K562 (cell line): ENCODE data around the gene AMFR. TPM values are rescaled to one million over a fixed set of nuclear protein-coding genes. Genes with fewer than 3 reads are reported as not detected.

ENCODE experiments used
- ATAC-seq: fragments of 200-7000 bp; cut with Tn5 transposase; 3 replicates; pipeline ENCODE4 v1.9.1; 2020; ENCODE audit warnings: moderate library complexity
- BruUV-seq: library from RNA; stranded (reverse); fragments of 400-500 nt; replicated peaks from 2 replicates; lab custom pipeline; 2021; lab: Mats Ljungman, UMichigan
- CTCF ChIA-PET: fragments of 300-600 bp; formaldehyde crosslinking; extraction: SDS; loops from one replicate; lab custom pipeline; 2021; ENCODE audit warnings: low intra/inter-chr PET ratio; lab: Yijun Ruan, JAX
- POLR2A ChIA-PET: fragments of 300-600, 350-650 bp; sonication (Branson Sonifier 250); formaldehyde crosslinking; extraction: SDS; loops from one replicate; lab custom pipeline; 2021; ENCODE audit warnings: antibody characterized with exemption, inconsistent platforms; lab: Yijun Ruan, JAX
- DNase-seq, 4 experiments: peaks; one replicate each; pipeline versions ENCODE4 v3.0.0 to v3.0.0-alpha.2; 2011 to 2018; ENCODE audit warnings: low spot score in 3 of 4, mixed read lengths in 3 of 4; ENCODE audit errors: extremely low read depth in 1 of 4
- FAIRE-seq: peaks from 2 replicates; lab custom pipeline; 2011; peaks lifted over from hg19 to GRCh38; lab: Jason Lieb, UNC
- H2AFZ ChIP-seq: 2 replicates; pipeline ENCODE4 v1.6.0; 2011; ENCODE audit warnings: low read depth, low read length, control low read depth, inconsistent platforms
- H3K27ac ChIP-seq: fragments of 200-600 bp; 3 replicates; pipeline ENCODE4 v1.8.0; 2011; ENCODE audit warnings: low read depth, mild to moderate bottlenecking, control low read depth, inconsistent platforms, low read length, moderate library complexity, mixed read lengths; ENCODE audit errors: extremely low read depth
- H3K27me3 ChIP-seq, 2 experiments: fragments of 300-600 bp in 1 of 2; 2 replicates in 1 of 2; 3 replicates in 1 of 2; pipeline versions ENCODE4 v1.6.0 to v1.8.0; 2011; ENCODE audit warnings: inconsistent platforms in 2 of 2, low read length in 2 of 2, mild to moderate bottlenecking in 1 of 2, mixed read lengths in 1 of 2, moderate library complexity in 1 of 2; ENCODE audit not compliant: control insufficient read depth in 2 of 2, insufficient read depth in 2 of 2
- H3K36me3 ChIP-seq: fragments of 300-600 bp; 3 replicates; pipeline ENCODE4 v1.8.0; 2011; ENCODE audit warnings: mild to moderate bottlenecking, low read length, inconsistent platforms; ENCODE audit not compliant: control insufficient read depth, insufficient read depth
- H3K4me1 ChIP-seq, 2 experiments: fragments of 200-600 bp in 1 of 2; replicated peaks in 1 of 2; 2 replicates in 1 of 2; 3 replicates in 1 of 2; pipeline versions ENCODE4 v1.5.1 to v1.8.0; 2011; ENCODE audit warnings: inconsistent platforms in 2 of 2, low read length in 2 of 2, mild to moderate bottlenecking in 1 of 2, mixed read lengths in 1 of 2, moderate library complexity in 1 of 2; ENCODE audit not compliant: control insufficient read depth in 2 of 2, insufficient read depth in 2 of 2
- H3K4me2 ChIP-seq: 2 replicates; pipeline ENCODE4 v1.6.1; 2011; ENCODE audit warnings: low read length, control low read depth, inconsistent platforms, mixed read lengths; ENCODE audit not compliant: insufficient read depth
- H3K4me3 ChIP-seq: fragments of 200-600 bp; sonication (generic), shearing (Covaris generic); 2 replicates; pipeline ENCODE4 v1.5.1; 2016; ENCODE audit warnings: control low read depth, inconsistent platforms
- H3K79me2 ChIP-seq: fragments of 200-600 bp; 3 replicates; pipeline ENCODE4 v1.8.0; 2011; ENCODE audit warnings: low read length, inconsistent platforms; ENCODE audit not compliant: control insufficient read depth, insufficient read depth
- H3K9ac ChIP-seq, 2 experiments: 2 replicates each; pipeline versions ENCODE4 v1.6.0 to v1.6.1; 2011; ENCODE audit warnings: low read depth in 2 of 2, low read length in 2 of 2, control low read depth in 1 of 2, inconsistent platforms in 1 of 2, mild to moderate bottlenecking in 1 of 2, mixed read lengths in 1 of 2; ENCODE audit not compliant: insufficient read depth in 1 of 2
- H3K9me1 ChIP-seq: one replicate; pipeline ENCODE4 v1.6.0; 2011; ENCODE audit warnings: inconsistent platforms, mild to moderate bottlenecking, low read length, moderate library complexity; ENCODE audit not compliant: control insufficient read depth, insufficient read depth
- H3K9me3 ChIP-seq: replicated peaks from 2 replicates; pipeline ENCODE4 v1.5.1; 2011; ENCODE audit warnings: low read depth, low read length, inconsistent platforms; ENCODE audit not compliant: control insufficient read depth, insufficient read depth
- H4K20me1 ChIP-seq: replicated peaks from 2 replicates; pipeline ENCODE4 v1.6.1; 2011; ENCODE audit warnings: low read length, inconsistent platforms, mixed read lengths; ENCODE audit not compliant: control insufficient read depth, insufficient read depth
- ATF2 ChIP-seq: sonication (generic); formaldehyde crosslinking; IDR thresholded peaks from 2 replicates; pipeline ENCODE4 v1.8.1; 2022; ENCODE audit warnings: missing genetic modification reagents
- CXXC5 ChIP-seq: fragments of 250-450 bp; sonication (Bioruptor Pico); IDR thresholded peaks from 2 replicates; pipeline ENCODE4 v1.8.0; 2022; ENCODE audit warnings: inconsistent platforms, mild to moderate bottlenecking, moderate library complexity
- DACH1 ChIP-seq: fragments of 450-650 bp; IDR thresholded peaks from 2 replicates; pipeline ENCODE4 v1.6.1; 2018; ENCODE audit not compliant: partially characterized antibody
- ETV5 ChIP-seq: sonication (generic); formaldehyde crosslinking; IDR thresholded peaks from 2 replicates; pipeline ENCODE4 v1.4.0; 2020; ENCODE audit warnings: low read depth, mild to moderate bottlenecking, missing genetic modification reagents
- KLF13 ChIP-seq: fragments of 450-650 bp; IDR thresholded peaks from 2 replicates; pipeline ENCODE4 v1.6.1; 2016; ENCODE audit warnings: missing genetic modification characterization, low read depth, mild to moderate bottlenecking, missing compliant biosample characterization, moderate library complexity, borderline replicate concordance
- MCM7 ChIP-seq, 2 experiments: fragments of 450-650 bp; IDR thresholded peaks; 2 replicates each; pipeline ENCODE4 v1.6.1; 2016 to 2018
- NR4A1 ChIP-seq, 2 experiments: fragments of 250-450 bp in 1 of 2; fragments of 450-650 bp in 1 of 2; sonication (Bioruptor Pico) in 1 of 2; IDR thresholded peaks; 2 replicates each; pipeline versions ENCODE4 v1.4.0 to v1.6.1; 2016 to 2020; ENCODE audit warnings: mild to moderate bottlenecking in 2 of 2, missing compliant biosample characterization in 1 of 2, missing genetic modification characterization in 1 of 2, moderate library complexity in 1 of 2
- RAD51 ChIP-seq: fragments of 450-650 bp; IDR thresholded peaks from 2 replicates; pipeline ENCODE4 v1.7.1; 2016; ENCODE audit warnings: low read depth, mild to moderate bottlenecking, borderline replicate concordance
- SFPQ ChIP-seq: fragments of 200-400 bp; formaldehyde crosslinking; IDR thresholded peaks from 2 replicates; pipeline ENCODE4 v1.6.1; 2017; ENCODE audit warnings: mild to moderate bottlenecking, low read depth, low read length, moderate library complexity
- ZNF280B ChIP-seq: fragments of 250-450 bp; sonication (Bioruptor Pico); IDR thresholded peaks from 2 replicates; pipeline ENCODE4 v1.5.1; 2021; ENCODE audit warnings: mild to moderate bottlenecking
- WGBS: fragments of 100-300 bp; shearing (Covaris generic); methylation state at CpG from one replicate; pipeline ENCODE4 v1.1.6; 2016; ENCODE audit warnings: low coverage, mixed read lengths; ENCODE audit not compliant: insufficient coverage; ENCODE audit errors: missing lambda C conversion rate; 5-methylcytosine and 5-hydroxymethylcytosine counted together
- in situ Hi-C: fragments of 300-500 bp; cut with MboI; formaldehyde crosslinking; loops from 4 replicates; pipeline ENCODE4 v1.15.0; 2018; ENCODE audit warnings: inconsistent platforms, mixed read lengths
- intact Hi-C: fragments of 100-400 bp; cut with micrococcal nuclease; formaldehyde crosslinking; loops from 2 replicates; pipeline ENCODE4 v1.14.2; 2022
- polyA plus RNA-seq, 8 experiments: library from polyadenylated mRNA; depleted of rRNA in 4 of 8; stranded (reverse) in 5 of 8; unstranded in 3 of 8; fragments of >200 nt; fragmentation: Nextera tagmentation in 2 of 8; fragmentation: Illumina TruSeq in 1 of 8; extraction: Ambion mirVana in 2 of 8; extraction: Trizol in 1 of 8; gene quantifications; 2 replicates each; pipeline versions ENCODE4 v1.2.1 to v1.2.3, GENCODE V29; 2011 to 2014; ENCODE audit warnings: inconsistent platforms in 1 of 8, missing spikeins in 1 of 8
- total RNA-seq, 7 experiments: library from RNA; depleted of rRNA in 6 of 7; stranded (reverse); fragments of >200 nt in 6 of 7; fragmentation: Illumina TruSeq in 2 of 7; extraction: Trizol in 2 of 7; gene quantifications; 2 replicates each; pipeline versions ENCODE4 v1.2.1 to v1.2.3, GENCODE V29; 2011 to 2021; ENCODE audit warnings: low replicate concordance in 1 of 7

AMFR gene
- total and polyA plus RNA-seq, 9 of the 15 experiments (the other 6 are each of a cell fraction or from before 2014, with no cell fraction given), result 15.6 to 113 (median 58.4) TPM

GRCh38 chr16:56372013-56372634 is 53.2 kb downstream of the AMFR start:
- FAIRE-seq (no peak), ATAC-seq (no peak), DNase-seq (no peak)
- BruUV-seq, result no TSS peak
- Histone ChIP-seq H3K27me3 (no peaks in the 10 kb centered on the region), H3K9ac (no peak overlapping the region), H3K4me3 (no peak overlapping the region), H3K4me2 (no peak overlapping the region), H4K20me1 (no peaks in the 10 kb centered on the region), H3K9me3 (no peaks in the 10 kb centered on the region), H3K4me1 (peaks cover 0 to 3% of the 10 kb centered on the region in 2 experiments; a peak in 2 of 5 replicates), H3K36me3 (peaks cover 54% of the 10 kb centered on the region), H3K27ac (no peak overlapping the region), H3K79me2 (peaks cover 25% of the 10 kb centered on the region), H2AFZ (no peak overlapping the region), H3K9me1 (no peaks in the 10 kb centered on the region)
- TF ChIP-seq ETV5 (CRISPR knock-in tag) (no peak), CXXC5 (CRISPR knock-in tag) (no peak), RAD51 (no peak)
- WGBS, result 86% methylated on average over 7 of the region's 7 CpGs
- intact Hi-C loops (no loop called here), in situ Hi-C loops (no loop called here)
- CTCF ChIA-PET, result no interaction called here
- POLR2A ChIA-PET, result no interaction called here

GRCh38 chr16:56371660-56371937 is 53.7 kb downstream of the AMFR start:
- Histone ChIP-seq H3K4me2 (no peak overlapping the region), H3K9me3 (no peaks in the 10 kb centered on the region), H3K27ac (no peak overlapping the region), H3K79me2 (peaks cover 23% of the 10 kb centered on the region), H3K4me1 (peaks cover 0 to 3% of the 10 kb centered on the region in 2 experiments; a peak in 2 of 5 replicates), H3K27me3 (no peaks in the 10 kb centered on the region), H3K9me1 (no peaks in the 10 kb centered on the region), H2AFZ (no peak overlapping the region), H3K4me3 (no peak overlapping the region), H3K9ac (0 out of 4 replicates have a peak overlapping the region, but pooled peaks of 1 of the 2 experiments have one; percentile 23), H3K36me3 (peaks cover 59% of the 10 kb centered on the region), H4K20me1 (no peaks in the 10 kb centered on the region)
- intact Hi-C loops, result no loop called here
- no peak for DNase-seq
- FAIRE-seq, result no peak
- no peak; the same call in 2 of the 3 replicates for ATAC-seq
- WGBS, result 77% methylated on average over 1 of the region's 1 CpG
- CTCF ChIA-PET, result no interaction called here
- BruUV-seq, result no TSS peak
- POLR2A ChIA-PET, result interaction anchor here (1.7 to 2.0 kb wide), 2 partner anchors 9 to 12 kb away, joined by 7 to 9 read pairs; no protein-coding TSS in a partner anchor
- in situ Hi-C loops, result no loop called here
- TF ChIP-seq DACH1 (no peak), NR4A1 (CRISPR knock-in tag; IDR thresholded peaks at IDR 0.05) (no peak), NR4A1 (tag; IDR thresholded peaks at IDR 0.05) (no peak), KLF13 (tag) (no peak), MCM7 (IDR thresholded peaks at IDR 0.05) (no peak), ZNF280B (CRISPR knock-in tag) (no peak), ATF2 (CRISPR knock-in tag) (no peak), SFPQ (no peak)
